HG02943 (cell line): Measurements from ENCODE around the gene BHLHA15.

Experiments
- ATAC-seq: cut with Tn5 transposase; IDR thresholded peaks from one replicate; pipeline ENCODE4 v1.9.1; 2021; ENCODE audit warnings: mild to moderate bottlenecking, low read depth, moderate library complexity; ENCODE audit not compliant: unreplicated experiment

BHLHA15 gene

DNA sequence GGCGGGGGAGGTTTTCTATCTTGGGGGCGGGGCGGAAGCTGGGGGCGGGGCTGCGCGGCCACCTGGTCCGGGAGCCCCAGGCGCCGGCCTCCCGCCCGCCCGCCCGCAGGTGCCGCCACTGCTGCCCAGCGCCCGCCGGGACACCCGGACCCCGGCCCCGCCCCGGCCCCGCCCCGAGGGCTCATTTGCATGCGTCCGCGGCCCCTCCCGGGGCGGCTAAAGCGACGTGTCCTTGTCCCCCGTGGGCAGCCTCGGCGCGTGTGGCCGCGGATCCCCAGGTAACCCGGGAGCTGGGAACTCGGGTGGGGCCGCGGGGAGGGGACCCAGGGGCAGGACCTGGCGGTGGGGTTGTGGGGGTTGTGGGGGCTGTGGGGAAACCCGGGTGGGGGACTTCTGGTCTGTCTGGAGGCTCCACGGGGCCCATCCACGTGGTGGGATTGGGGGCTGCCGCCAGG is at the start of gene BHLHA15:
Gene BHLHA15 (plus strand): TSS at position 219 of the 455 bp plus-strand sequence. CDS start 871 bp downstream, outside the sequence.
- no peak for ATAC-seq

DNA sequence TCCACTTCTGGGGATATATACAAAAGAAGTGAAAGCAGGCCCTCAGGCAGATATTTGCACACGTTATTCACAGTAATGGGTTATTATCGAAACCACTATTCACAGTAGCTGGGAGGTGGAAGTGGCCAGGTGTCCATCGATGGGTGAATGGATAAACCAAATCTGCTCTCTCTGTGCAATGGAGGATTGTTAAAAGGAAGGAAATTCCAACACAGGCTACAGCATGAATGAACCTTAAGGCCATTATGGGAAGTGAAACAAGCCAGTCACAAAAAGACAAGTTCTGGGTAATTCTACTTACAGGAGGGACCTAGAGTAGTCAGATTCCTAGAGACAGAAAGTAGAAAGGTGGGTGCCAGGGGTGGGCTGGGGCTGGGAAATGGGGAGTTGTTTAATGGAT is 48.5 kb upstream of the BHLHA15 start:
- no peak for ATAC-seq

DNA sequence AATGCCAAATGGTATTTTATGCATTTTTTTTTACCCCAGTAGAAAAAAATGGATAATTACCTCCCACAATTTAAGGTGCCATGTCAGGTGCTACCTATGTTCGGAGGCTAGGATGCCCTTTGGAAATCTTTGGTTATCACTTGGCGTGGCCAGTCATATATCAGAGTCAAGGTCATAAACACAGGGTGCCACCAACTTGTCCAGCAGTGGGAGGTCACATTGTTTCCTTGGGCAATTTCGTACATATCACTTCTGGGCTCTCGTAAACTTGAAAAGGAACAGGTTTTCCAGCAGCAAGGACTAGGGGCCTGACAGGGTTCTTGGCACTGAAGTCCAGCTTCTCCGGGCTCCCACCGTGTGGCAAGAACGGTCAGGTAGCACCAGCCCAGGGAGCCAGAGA is 48.0 kb upstream of the BHLHA15 start:
- ATAC-seq, result no peak

DNA sequence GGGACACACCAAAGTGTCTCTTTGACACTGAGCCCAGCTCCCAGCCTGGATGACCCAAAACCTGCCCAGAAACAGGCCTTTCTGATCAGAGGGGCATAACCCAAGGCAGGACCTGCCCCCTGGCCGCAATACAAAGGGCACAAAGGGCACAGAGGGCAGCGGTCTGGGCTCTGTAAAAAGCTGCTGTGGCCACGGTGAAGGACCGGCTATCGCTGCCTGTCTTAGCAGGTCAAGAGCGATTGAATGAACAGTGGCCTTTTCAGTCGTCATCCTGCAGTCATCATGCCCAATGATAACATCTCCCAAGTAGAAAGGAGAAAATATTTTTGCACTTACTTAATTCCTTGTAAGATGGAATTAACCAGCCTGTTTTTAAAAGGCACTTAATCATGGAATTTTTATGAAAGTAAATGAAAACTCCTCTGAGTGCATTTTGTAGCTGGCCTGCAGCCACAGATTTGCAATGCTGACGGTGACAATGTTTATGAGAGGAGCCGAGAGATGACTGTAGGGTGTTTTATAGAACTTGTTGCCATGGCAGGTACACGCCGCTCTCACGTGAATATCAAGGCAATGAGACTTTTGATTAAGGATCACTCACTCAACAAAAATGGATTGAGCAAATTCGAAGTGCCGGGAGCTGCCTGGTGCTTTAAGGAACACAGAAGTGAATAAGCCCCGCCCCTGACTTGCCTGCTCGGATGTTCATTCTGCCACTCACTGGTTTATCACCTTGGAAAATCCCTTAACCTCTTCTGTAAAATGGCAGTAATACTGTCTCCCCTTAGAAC is 47.3 kb upstream of the BHLHA15 start:
- ATAC-seq, result no peak

DNA sequence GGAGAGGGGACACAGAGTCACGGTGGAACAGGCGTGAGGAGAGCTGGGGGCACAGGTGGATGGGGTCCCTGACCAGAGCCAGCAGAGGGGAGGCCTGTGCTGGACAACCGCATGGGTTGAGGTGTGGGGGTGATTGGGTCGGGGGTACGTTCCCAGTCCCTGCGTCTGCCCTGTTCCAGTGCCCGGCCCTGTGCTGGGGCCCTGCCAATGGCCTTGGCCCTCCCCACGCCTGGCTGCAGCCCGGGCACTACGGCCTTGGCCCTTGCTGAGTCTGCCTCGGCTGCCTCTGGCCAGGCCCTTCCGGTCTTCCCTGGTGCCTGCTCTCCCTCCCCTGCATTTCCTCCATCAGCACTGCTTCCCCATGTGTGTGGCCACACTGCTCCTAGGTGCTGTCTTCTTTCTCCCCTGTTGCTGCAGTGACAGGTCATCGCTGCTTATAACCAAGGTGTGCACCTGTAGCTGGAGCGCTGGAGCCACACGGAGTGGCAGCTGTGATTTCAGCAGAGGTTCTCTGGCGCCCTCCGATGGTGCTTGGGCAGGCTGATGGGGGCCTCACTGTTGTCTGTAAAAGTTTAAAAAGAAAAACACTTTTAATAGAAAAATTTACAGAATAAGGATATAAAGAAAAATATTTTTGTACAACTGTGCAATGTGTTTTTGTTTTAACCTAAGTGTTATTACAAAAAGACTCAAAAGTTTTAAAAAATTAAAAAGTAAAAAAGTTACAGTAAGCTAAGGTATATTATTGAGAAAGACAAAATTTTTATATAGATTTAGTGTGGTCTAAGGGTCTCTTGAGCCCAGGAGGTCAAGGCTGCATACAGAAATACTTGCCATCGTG is 45.2 kb upstream of the BHLHA15 start:
- no peak for ATAC-seq

DNA sequence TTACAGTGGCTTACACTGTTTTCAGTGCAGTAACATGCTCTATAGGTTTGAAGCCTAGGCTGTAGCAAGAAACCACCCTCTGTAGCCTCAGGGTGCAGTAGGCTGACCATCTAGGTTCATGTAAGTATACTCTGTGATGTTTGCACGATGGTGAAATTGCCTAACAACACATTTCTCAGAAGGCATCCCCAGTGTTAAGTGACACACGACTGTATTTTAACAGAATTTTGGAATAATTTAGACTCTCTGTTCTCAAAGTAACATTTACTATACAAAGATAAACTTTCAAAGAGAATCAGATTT is 44.6 kb upstream of the BHLHA15 start:
- ATAC-seq, result no peak

DNA sequence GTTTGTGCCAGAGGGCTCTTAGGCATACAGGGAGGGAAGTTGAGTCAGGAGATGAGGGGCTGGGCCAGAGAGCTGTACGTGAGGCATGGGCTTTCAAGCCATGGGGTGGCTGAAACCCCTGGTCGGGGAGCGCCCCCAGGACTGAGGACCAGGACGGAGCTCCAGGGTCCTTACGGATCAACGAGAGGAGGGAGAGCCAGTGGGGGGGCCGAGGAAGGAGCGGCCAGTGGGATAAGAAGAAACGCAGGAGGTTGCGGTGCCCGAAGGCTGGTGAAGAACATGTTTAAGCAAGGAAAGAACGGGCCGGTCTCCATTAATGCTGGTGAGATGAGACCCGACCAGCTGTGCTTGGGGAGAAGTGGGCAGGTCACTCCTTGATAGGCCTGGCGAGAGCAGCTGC is 43.6 kb upstream of the BHLHA15 start:
- no peak for ATAC-seq

DNA sequence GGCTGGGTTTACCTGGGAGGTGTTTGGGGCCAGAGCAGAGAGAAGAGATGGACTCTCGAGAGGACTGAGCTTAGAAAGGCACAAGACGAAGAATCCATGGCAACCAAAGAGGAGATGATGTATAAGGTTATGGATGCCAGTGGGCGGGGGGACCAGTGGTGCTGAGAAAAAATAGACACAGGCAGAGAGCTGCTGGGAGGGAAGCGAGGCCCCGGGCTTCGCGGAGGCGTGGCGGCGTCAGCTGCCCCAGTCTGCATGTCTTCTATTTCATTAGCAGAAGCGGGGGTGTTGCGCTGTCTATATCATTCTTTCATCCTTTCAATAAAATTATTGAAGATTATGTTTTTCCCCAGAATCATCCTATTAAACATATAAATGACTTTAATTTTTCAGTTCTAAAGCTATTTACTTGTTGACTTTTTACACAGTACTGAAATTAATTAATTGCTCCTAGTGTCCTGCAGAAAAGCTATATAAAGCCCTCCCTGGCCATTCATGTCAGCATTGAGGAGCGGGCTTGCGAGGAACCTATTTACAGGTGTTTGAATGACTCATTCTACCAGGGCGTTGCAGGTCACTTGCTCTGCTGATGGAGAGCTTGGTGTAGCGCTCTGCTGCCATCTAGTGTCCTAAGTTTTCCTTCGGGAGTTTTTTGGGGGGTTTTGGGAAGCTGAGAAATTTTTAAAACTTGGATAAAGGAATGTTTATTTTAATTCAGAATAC is 42.9 kb upstream of the BHLHA15 start:
- ATAC-seq, result no peak

DNA sequence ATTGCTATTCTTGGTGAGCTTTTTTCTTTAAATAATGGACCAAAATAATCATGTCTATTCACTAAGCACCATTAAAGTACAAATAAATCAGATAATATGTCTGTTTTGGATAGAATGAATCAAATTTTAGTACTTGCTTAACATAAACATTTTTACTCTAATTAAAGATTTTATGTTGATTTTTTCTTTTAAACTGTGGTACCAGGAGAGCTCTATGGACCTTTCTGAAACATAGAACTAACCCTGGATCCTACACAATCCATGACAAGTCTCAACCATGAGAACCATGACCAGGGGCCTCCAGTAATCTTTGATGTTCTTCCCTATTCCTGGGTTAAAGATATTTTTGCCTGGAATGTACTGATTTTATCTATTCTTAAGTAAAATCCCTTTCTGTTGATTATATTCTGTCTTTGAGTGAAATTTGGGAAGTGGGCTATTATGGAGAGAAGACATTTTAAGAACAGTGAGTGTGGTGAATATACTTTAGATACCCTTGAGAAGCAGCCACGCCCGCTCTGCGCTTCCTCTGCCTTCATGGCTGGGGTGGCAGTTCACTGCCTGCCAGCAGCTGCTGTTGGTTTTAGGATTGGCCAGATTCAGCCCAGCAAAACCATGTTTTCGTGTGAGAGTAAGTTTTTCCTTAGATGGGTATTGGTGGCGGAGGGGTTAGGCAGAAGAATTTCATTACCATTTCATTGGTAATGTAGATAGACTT is 42.2 kb upstream of the BHLHA15 start:
- ATAC-seq, result no peak

DNA sequence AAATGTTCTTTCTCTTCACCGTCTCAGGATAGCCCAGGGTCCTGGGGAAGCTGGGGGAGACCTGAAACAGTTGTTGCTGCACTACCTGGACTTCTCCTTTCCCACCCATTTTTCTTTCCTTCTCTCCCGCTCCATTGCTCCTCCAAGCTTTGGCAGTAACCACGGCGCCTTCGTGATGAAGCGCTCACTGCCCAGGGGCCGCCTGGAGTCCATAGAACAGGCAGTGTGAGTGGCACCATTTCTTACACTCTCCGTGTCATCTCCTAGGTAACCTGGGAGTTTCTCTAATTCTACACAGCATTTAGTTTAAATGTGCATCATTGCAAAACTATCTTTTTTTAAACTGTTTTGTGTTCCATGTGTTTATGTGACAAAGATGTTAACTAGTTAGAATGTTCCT is 40.3 kb upstream of the BHLHA15 start:
- no peak for ATAC-seq

DNA sequence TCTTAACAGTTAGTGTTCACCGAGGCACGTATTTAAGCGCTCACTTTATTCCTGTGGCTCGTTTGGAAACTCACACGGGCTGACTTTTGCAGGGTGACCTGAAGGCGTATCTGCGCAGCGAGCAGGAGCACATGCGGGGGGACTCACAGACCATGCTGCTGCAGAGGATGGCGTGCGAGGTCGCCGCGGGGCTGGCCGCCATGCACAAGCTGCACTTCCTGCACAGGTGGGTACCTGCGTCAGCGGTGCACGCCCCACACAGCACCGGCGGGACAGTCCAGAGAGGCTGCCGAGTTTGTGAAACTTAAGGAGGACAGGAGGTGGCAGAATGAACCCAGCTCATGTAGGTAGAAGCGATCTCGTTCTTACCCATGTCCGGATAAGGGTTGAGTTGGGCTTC is 39.8 kb upstream of the BHLHA15 start:
- ATAC-seq, result no peak

DNA sequence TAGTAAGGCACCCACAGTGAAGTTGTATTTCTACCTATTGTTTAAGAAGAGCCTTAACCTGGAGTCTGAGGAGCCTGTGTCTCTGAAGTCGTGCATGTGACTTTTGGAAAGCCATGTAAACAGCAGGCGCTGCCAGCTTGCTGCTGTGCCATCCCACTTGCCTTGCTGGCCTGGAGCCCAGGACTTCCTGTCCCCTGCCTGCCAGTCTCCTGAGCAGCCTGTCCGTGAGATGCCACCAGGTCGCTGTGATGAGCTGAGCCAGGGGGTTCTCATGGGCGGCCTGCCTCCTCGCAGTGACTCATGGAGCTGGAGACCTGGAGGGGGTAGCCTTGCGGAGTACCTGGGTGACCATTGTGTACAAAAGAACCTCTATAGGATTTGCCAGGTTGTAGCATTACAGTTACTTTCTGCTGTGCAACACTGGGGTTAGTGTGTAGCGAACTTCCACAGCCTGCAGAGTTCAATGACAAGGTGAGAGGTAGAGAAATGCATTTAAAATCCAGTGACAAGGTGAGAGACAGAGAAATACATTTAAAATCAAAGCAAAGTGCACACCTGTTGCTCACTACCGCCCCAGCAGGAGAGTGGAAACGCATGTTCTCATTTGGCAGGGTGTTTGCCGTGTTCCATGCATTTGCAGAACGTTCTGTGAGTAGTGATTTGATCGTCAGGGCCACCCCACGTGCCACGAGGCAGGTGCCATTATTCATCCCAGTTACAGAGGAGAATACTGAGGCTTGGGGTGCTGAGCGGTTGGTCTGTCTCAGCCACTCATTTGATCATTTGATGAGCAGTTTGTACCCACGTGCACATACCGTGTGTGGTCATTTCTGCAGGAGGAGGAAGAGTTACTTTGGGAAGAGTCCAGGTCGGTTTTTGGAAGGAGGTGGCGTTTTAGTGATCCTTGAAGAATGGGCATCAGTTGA is 36.6 kb upstream of the BHLHA15 start:
- ATAC-seq, result no peak

DNA sequence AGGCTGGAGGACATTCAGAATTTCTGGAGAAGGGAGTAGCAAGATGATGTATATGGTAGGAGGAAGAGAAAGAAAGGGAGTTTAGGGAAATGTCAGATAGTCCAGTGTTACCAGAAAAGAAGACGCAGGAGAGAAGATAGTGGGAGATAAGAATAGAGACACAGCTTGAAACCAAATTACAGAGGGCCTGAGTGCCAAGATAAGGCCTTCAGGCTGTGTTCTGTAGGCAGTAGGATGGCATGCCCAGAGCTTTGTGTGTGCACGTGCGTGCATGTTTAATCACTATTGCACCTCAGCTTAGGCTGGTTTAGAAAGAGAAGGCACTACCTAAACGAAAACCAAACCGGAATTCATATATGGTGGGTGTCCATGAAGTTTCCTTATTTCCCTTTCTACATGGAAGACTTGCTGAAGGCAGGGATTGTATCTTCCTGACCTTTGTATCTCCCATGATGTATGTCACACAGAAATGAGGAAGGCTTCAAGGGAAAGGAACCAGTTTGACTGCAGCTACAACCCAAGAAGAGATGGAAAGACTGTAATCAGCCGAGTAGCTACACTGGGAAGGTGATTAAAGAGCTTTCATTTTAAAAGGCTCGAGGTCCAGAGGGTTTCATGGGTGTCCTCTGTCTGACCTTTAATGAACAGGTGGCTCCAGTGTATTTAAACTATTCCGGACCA is 35.8 kb upstream of the BHLHA15 start:
- no peak for ATAC-seq

DNA sequence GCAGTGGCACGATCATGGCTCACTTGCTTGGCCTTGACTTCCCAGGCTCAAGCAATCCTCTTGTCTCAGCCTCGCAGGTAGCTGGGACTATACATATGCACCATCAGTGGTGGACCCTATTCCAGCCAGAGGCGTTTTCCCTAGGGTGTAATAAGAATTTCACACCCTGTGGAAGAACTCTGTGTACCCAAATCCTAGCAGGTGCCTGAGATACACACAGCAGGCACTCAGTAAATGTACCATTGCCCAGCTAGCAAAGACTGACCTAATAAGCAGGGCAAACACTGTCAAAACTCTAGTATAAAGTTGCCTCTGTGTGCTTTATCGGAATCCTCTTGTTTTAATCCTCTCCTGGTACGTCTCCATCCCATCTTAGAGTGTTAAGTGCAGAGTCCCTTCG is 33.7 kb upstream of the BHLHA15 start:
- ATAC-seq, result no peak

DNA sequence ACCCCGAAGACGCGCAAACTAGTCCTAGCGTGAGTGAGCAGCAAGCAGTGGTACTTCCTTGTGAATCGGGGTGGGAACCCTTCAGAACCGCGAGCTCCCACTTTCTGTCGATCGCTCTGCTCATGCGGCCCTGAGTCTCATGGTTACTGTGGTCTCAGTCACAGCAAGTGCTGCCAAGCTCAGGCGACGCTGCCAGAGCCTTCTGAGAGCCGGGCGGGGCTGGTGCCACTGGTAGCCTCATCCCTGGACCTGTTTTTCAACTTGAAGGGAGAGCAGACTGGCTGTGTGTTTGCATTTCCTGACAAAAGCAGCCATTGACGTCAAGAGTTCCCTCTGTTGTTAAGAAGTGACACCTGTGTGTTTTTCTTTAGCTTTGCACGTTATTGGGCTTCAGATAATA is 32.9 kb upstream of the BHLHA15 start:
- ATAC-seq, result no peak

DNA sequence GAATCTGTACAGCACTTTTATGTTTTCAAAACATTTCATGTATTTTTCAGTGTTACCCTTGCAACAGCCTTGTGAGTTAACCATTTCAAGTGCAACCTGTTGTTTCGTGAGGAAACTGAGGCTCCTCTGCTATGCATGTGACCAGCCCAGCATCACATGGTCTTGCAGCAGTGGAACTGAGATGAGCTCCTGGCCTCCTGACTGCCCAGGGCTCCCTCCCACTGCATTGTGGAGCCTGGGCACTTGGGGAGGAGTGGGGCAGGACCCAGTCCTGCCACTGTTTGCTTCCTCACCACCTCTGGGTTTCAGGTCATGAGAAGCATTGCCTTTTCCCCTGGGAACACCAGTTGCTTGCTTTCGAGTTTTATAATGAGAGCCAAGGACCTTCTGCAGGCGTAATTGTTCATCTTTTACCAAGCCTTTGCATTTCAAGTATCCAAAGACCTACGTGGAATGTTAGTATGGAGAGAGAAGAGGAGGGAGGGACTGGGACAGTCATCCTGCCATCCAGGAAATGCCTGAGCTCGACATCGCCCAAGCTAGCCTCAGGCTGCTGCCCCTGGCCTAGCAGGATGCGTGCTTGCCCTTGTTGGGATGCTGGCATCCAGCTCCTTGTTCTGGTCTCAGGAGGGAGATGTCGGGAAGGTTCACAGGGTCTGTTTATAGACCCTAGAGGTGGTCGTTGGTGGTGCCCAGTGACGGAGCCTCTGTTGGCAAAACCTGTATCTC is 32.3 kb upstream of the BHLHA15 start:
- no peak for ATAC-seq

DNA sequence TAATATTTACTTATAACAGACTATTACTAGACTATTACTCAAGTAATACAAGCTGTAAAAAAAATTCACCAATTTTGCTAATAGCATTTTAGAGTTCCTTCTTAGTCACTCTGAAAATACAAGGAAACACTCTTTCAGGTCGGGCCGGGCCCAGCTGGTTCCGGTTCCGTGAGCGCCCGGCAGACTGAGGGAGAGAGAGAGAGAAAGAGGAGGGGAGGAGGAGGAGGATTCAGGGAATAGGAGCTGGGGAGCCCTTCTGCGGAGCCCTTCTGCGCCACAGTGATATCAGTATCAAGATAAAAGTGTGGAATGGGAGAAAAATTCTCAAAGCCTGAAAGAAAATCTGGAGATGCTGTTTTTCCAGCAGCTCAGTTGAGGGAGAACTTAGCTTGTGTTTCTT is 30.5 kb upstream of the BHLHA15 start:
- no peak for ATAC-seq

DNA sequence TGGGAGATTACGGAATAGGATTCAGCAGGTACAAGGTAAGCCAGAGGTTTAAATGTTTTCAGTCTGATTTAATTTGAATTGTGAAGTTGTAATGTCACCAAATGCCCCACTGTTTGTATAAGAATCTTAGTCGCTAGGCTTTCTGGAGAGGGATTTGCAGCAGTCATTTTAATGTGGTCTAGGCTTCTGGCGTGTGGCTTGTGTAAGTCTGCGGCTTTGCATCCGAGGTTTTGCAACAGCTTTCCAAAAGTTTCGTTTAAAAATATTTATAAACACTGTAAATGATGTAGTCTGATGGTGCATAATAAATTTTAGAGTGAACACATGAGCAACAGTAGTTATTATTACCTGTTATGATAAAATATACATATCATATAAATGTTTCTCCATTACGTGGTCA is 26.1 kb upstream of the BHLHA15 start:
- ATAC-seq, result no peak
